Measurements from ENCODE around the gene RIT2.

DNA sequence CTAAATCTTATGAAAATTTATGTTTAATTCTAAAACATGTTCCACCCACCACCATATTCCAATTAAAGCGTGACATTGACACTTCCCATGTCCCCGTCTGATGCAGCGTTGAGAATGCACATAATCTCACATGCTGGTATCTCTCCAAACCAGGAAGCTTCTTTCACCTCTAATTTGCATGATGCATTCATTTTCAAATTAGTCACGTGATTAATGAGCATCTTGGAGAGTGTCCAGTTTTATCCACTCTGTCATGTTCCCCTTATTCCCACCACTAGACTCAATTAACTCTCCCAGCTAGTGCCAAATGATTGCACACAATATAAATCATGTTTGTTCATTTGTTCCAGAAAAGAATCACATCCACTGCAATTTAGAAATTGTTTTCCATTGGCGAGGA is 105.8 kb downstream of the RIT2 start:
- TF ChIP-seq CTCF (IDR thresholded peaks at IDR 0.05): no peak
- no peak for TF ChIP-seq POLR2A (IDR thresholded peaks at IDR 0.05)

Data from ovary (tissue), 3 donors.